Adrenal gland (tissue), 12 donors: ENCODE measurements around the gene COL5A1. TPM values are rescaled to one million over a fixed set of nuclear protein-coding genes. Genes with fewer than 3 reads are reported as not detected.

Experiments used
- DNase-seq, 7 donors: peaks; one replicate each; pipeline ENCODE4 v3.0.0-alpha.2; 2019 to 2020
- H3K27ac ChIP-seq, 5 donors: fragments of 200-600 bp; sonication (generic) in 4 of 5; 1 replicate in 3 of 5; 2 replicates in 2 of 5; pipeline versions ENCODE4 v1.5.1 to v1.8.0; 2016 to 2020; ENCODE audit warnings: mild to moderate bottlenecking in 1 of 5
- H3K27me3 ChIP-seq: fragments of 200-600 bp; 2 replicates; pipeline ENCODE4 v1.8.0; 2021
- H3K36me3 ChIP-seq, 2 donors: fragments of 200-600 bp; replicated peaks in 1 of 2; 1 replicate in 1 of 2; 2 replicates in 1 of 2; pipeline versions ENCODE4 v1.5.1 to v1.8.0; 2018 to 2022
- H3K4me1 ChIP-seq, 2 donors: fragments of 200-600 bp; replicated peaks in 1 of 2; 1 replicate in 1 of 2; 2 replicates in 1 of 2; pipeline versions ENCODE4 v1.5.1 to v1.8.0; 2018 to 2021
- H3K4me3 ChIP-seq, 4 donors: fragments of 200-600 bp; sonication (generic) in 3 of 4; one replicate each; pipeline ENCODE4 v1.5.1; 2016 to 2018
- H3K9me3 ChIP-seq, 3 donors: fragments of 200-600 bp; sonication (generic) in 1 of 3; replicated peaks in 1 of 3; 1 replicate in 2 of 3; 2 replicates in 1 of 3; pipeline versions ENCODE4 v1.5.1 to v1.8.0; 2016 to 2021
- CTCF ChIP-seq, 6 experiments: fragments of 450-650 bp in 4 of 6; fragments of 200-600 bp in 2 of 6; sonication (generic) in 1 of 6; IDR thresholded peaks; 1 replicate in 5 of 6; 2 replicates in 1 of 6; pipeline versions ENCODE4 v1.5.1 to v1.8.0; 2016 to 2021; ENCODE audit warnings: antibody characterized with exemption in 6 of 6, mild to moderate bottlenecking in 2 of 6, moderate library complexity in 1 of 6
- POLR2A ChIP-seq, 2 donors: fragments of 450-650 bp; IDR thresholded peaks; one replicate each; pipeline ENCODE4 v1.6.1; 2017; ENCODE audit warnings: antibody characterized with exemption in 2 of 2, mild to moderate bottlenecking in 2 of 2, moderate library complexity in 1 of 2
- WGBS, 4 donors: extraction: QIAGEN DNeasy Blood & Tissue Kit in 2 of 4; methylation state at CpG; one replicate each; pipeline versions ENCODE4 v1.1.5 to v1.1.7; 2013 to 2017; 5-methylcytosine and 5-hydroxymethylcytosine counted together
- intact Hi-C, 2 donors: fragments of 100-400 bp; cut with DNase I; formaldehyde crosslinking; loops; one replicate each; pipeline versions ENCODE4 v1.14.1 to v1.15.0; 2022 to 2023
- polyA plus RNA-seq, 3 donors: library from polyadenylated mRNA; stranded (reverse); fragments of 200-250 nt in 2 of 3; fragments of 350-450 nt in 1 of 3; fragmentation: Illumina TruSeq in 1 of 3; extraction: RNeasy Lipid Tissue Mini Kit (QIAGEN cat#74804) in 1 of 3; gene quantifications; one replicate each; pipeline ENCODE4 v1.2.3, GENCODE V29; 2013 to 2014
- total RNA-seq, 9 donors: library from RNA; depleted of rRNA in 4 of 9; stranded (reverse); fragments of >200 nt in 4 of 9; fragments of 120-200 nt in 1 of 9; fragmentation: NEBNext Ultra II Directional in 1 of 9; extraction: Animal tissue kit (Norgen Biotek cat#: 25700) in 1 of 9; gene quantifications; one replicate each; pipeline versions ENCODE4 v1.1.0 to v1.2.4, GENCODE V29; 2013 to 2023
- donor health status: healthy with polysubstance abuse.
- donor health status: Bipolar disorder and iron deficiency.
- donor health status: DM: yes; HTN: yes; CAD: no.
- donor health status: DM: no; HTN: no; CAD: no.
- donor health status: DM: no; HTN: no; CAD: no.
- donor health status: DM: yes; HTN: yes; CAD: no.

Gene COL5A1
- total and polyA plus RNA-seq, 12 donors = 3.5 to 45.5 (median 29.3) TPM

GRCh38 chr9:134611046-134611445 lies 30.6 kb upstream of the COL5A1 start:
- Histone ChIP-seq H3K27me3 (no peaks in the 10 kb centered on the region), H3K4me1 (no peaks in the 10 kb centered on the region), H3K36me3 (no peaks in the 10 kb centered on the region), H3K4me3 (no peak overlapping the region), H3K9me3 (no peaks in the 10 kb centered on the region), H3K27ac (no peak overlapping the region)
- intact Hi-C loops = no loop called here
- no peak for TF ChIP-seq POLR2A (IDR thresholded peaks at IDR 0.05)
- TF ChIP-seq CTCF (IDR thresholded peaks at IDR 0.05) = no peak
- 68 to 82% (median 80%) methylated on average over 4 of the region's 4 CpGs for WGBS, 4 donors
- DNase-seq = peak in 1 of 7 donors; percentile 15

GRCh38 chr9:134612309-134612708 lies 29.3 kb upstream of the COL5A1 start:
- 88 to 100% (median 94%) methylated on average over 1 of the region's 1 CpG for WGBS, 4 donors
- Histone ChIP-seq H3K27ac (no peak overlapping the region), H3K36me3 (no peaks in the 10 kb centered on the region), H3K4me3 (peak overlapping the region in 1 of 4 donors; percentile 6), H3K27me3 (no peaks in the 10 kb centered on the region), H3K4me1 (no peaks in the 10 kb centered on the region), H3K9me3 (no peaks in the 10 kb centered on the region)
- TF ChIP-seq CTCF (IDR thresholded peaks at IDR 0.05) (no peak), POLR2A (IDR thresholded peaks at IDR 0.05) (no peak)
- DNase-seq = no peak
- intact Hi-C loops = no loop called here

- no peak overlapping the region for H3K27ac ChIP-seq
- DNase-seq = no peak
- no peaks in the 10 kb centered on the region for H3K36me3 ChIP-seq
- intact Hi-C loops = no loop called here
- no peaks in the 10 kb centered on the region for H3K9me3 ChIP-seq
- no peak for TF ChIP-seq CTCF (IDR thresholded peaks at IDR 0.05)
- H3K4me3 ChIP-seq = no peak overlapping the region
- no peaks in the 10 kb centered on the region for H3K27me3 ChIP-seq
- H3K4me1 ChIP-seq = no peaks in the 10 kb centered on the region
- 47 to 59% (median 52%) methylated on average over 1 of the region's 1 CpG for WGBS, 4 donors
Measured at GRCh38 chr9:134612715-134613114, 28.9 kb upstream of the COL5A1 start.

- TF ChIP-seq CTCF (IDR thresholded peaks at IDR 0.05) = no peak
- TF ChIP-seq POLR2A (IDR thresholded peaks at IDR 0.05) = no peak
- WGBS, 4 donors = 88 to 96% (median 93%) methylated on average over 3 of the region's 3 CpGs
Measured at GRCh38 chr9:134614256-134614655, 27.3 kb upstream of the COL5A1 start.

More at GRCh38 chr9:134614256-134614655, 27.3 kb upstream of the COL5A1 start:
- H3K27ac ChIP-seq = no peak overlapping the region
- H3K9me3 ChIP-seq = no peaks in the 10 kb centered on the region
- H3K4me3 ChIP-seq = no peak overlapping the region
- no peak for DNase-seq
- H3K27me3 ChIP-seq = no peaks in the 10 kb centered on the region
- H3K4me1 ChIP-seq = no peaks in the 10 kb centered on the region
- no peaks in the 10 kb centered on the region for H3K36me3 ChIP-seq
- intact Hi-C loops = no loop called here
